Fibroblast of lung (primary cell): Measurements from ENCODE around the gene KREMEN1. TPM values are rescaled to one million over a fixed set of nuclear protein-coding genes. Genes with fewer than 3 reads are reported as not detected.

Experiments used
- DNase-seq, 2 donors: peaks; one replicate each; pipeline versions ENCODE4 v3.0.0 to v3.0.0-alpha.2; 2010; ENCODE audit warnings: low read depth in 2 of 2
- H2AFZ ChIP-seq: 2 replicates; pipeline ENCODE4 v1.5.1; 2012; ENCODE audit warnings: low read length, control low read depth, inconsistent platforms
- H3K27ac ChIP-seq: 2 replicates; pipeline ENCODE4 v1.5.1; 2011; ENCODE audit warnings: low read length, control low read depth; ENCODE audit not compliant: insufficient read depth
- H3K27me3 ChIP-seq: 2 replicates; pipeline ENCODE4 v1.5.1; 2011; ENCODE audit warnings: mild to moderate bottlenecking, low read length; ENCODE audit not compliant: control insufficient read depth, insufficient read depth
- H3K36me3 ChIP-seq: 2 replicates; pipeline ENCODE4 v1.5.1; 2011; ENCODE audit warnings: low read length; ENCODE audit not compliant: control insufficient read depth, insufficient read depth
- H3K4me1 ChIP-seq: 2 replicates; pipeline ENCODE4 v1.5.1; 2011; ENCODE audit warnings: low read length; ENCODE audit not compliant: control insufficient read depth, insufficient read depth; ENCODE audit errors: extremely low read depth
- H3K4me2 ChIP-seq: 2 replicates; pipeline ENCODE4 v1.5.1; 2011; ENCODE audit warnings: low read length, control low read depth; ENCODE audit not compliant: insufficient read depth; ENCODE audit errors: extremely low read depth
- H3K4me3 ChIP-seq, 4 experiments: fragments of 200-600 bp in 1 of 4; sonication (generic) in 1 of 4; replicated peaks in 1 of 4; 2 replicates each; pipeline ENCODE4 v1.5.1; 2011 to 2016; ENCODE audit warnings: low read length in 4 of 4, low read depth in 3 of 4, mild to moderate bottlenecking in 3 of 4, control low read depth in 2 of 4, inconsistent platforms in 1 of 4, mixed read lengths in 1 of 4; ENCODE audit not compliant: insufficient read depth in 1 of 4; ENCODE audit errors: control extremely low read depth in 1 of 4
- H3K79me2 ChIP-seq: 2 replicates; pipeline ENCODE4 v1.5.1; 2012; ENCODE audit warnings: mild to moderate bottlenecking, low read length, inconsistent platforms; ENCODE audit not compliant: control insufficient read depth, insufficient read depth
- H3K9ac ChIP-seq: 2 replicates; pipeline ENCODE4 v1.5.1; 2011; ENCODE audit warnings: mild to moderate bottlenecking, low read length, control low read depth; ENCODE audit not compliant: insufficient read depth
- H3K9me3 ChIP-seq: 2 replicates; pipeline ENCODE4 v1.5.1; 2012; ENCODE audit warnings: low read depth, low read length; ENCODE audit not compliant: control insufficient read depth, insufficient read depth
- H4K20me1 ChIP-seq: 2 replicates; pipeline ENCODE4 v1.5.1; 2011; ENCODE audit warnings: low read length; ENCODE audit not compliant: control insufficient read depth, insufficient read depth; ENCODE audit errors: extremely low read depth
- CTCF ChIP-seq, 2 donors: IDR thresholded peaks in 1 of 2; conservative IDR thresholded peaks in 1 of 2; 1 replicate in 1 of 2; 2 replicates in 1 of 2; pipeline ENCODE4 v1.5.1; 2011 to 2012; ENCODE audit warnings: low read length in 2 of 2, control low read depth in 1 of 2, inconsistent platforms in 1 of 2, low read depth in 1 of 2, mild to moderate bottlenecking in 1 of 2
- EZH2 ChIP-seq: IDR thresholded peaks from 2 replicates; pipeline ENCODE4 v1.5.1; 2012; ENCODE audit warnings: low read length, control low read depth, mild to moderate bottlenecking; ENCODE audit errors: missing control alignments
- polyA plus RNA-seq, 2 donors: library from polyadenylated mRNA; depleted of rRNA in 1 of 2; stranded (reverse) in 1 of 2; unstranded in 1 of 2; fragments of >200 nt; gene quantifications; 2 replicates each; pipeline ENCODE4 v1.2.1, GENCODE V29; 2011 to 2012; ENCODE audit warnings: missing spikeins in 1 of 2
- total RNA-seq: library from RNA; depleted of rRNA; stranded (reverse); fragments of >200 nt; gene quantifications from 2 replicates; pipeline ENCODE4 v1.2.1, GENCODE V29; 2014

KREMEN1 gene
- total and polyA plus RNA-seq, 2 donors (not counting 1 experiment from before 2014, with no cell fraction given): 7.0 to 12.9 TPM

- no peak overlapping the region for H3K9ac ChIP-seq
- H3K27ac ChIP-seq: no peak overlapping the region
- H4K20me1 ChIP-seq: no peaks in the 10 kb centered on the region
- TF ChIP-seq EZH2: no peak
- no peak for TF ChIP-seq CTCF (conservative IDR thresholded peaks at IDR 0.05 in 1 of 2, IDR thresholded peaks at IDR 0.05 in 1 of 2; ENCODE audit: low read depth in 1 of 2, low read length in 2 of 2)
- no peaks in the 10 kb centered on the region for H3K79me2 ChIP-seq
- no peaks in the 10 kb centered on the region for H3K9me3 ChIP-seq
- H3K4me2 ChIP-seq: no peak overlapping the region
- no peak overlapping the region for H2AFZ ChIP-seq
- peaks cover 4% of the 10 kb centered on the region for H3K36me3 ChIP-seq
- no peaks in the 10 kb centered on the region for H3K4me1 ChIP-seq
- no peak overlapping the region for H3K4me3 ChIP-seq
- no peak for DNase-seq
- H3K27me3 ChIP-seq: no peaks in the 10 kb centered on the region
Measured at GRCh38 chr22:29050457-29050856, 22.4 kb upstream of the KREMEN1 start.

GRCh38 chr22:29053048-29053702, 19.7 kb upstream of the KREMEN1 start:
- DNase-seq: no peak
- no peak overlapping the region for H3K9ac ChIP-seq
- no peaks in the 10 kb centered on the region for H3K79me2 ChIP-seq
- no peak overlapping the region for H3K4me2 ChIP-seq
- H3K36me3 ChIP-seq: peaks cover 2% of the 10 kb centered on the region
- TF ChIP-seq EZH2: no peak
- no peak for TF ChIP-seq CTCF (conservative IDR thresholded peaks at IDR 0.05 in 1 of 2, IDR thresholded peaks at IDR 0.05 in 1 of 2; ENCODE audit: low read depth in 1 of 2, low read length in 2 of 2)
- H3K27me3 ChIP-seq: no peaks in the 10 kb centered on the region
- H3K4me1 ChIP-seq: no peaks in the 10 kb centered on the region
- no peak overlapping the region for H3K4me3 ChIP-seq
- H3K9me3 ChIP-seq: no peaks in the 10 kb centered on the region
- no peaks in the 10 kb centered on the region for H4K20me1 ChIP-seq
- no peak overlapping the region for H3K27ac ChIP-seq
- no peak overlapping the region for H2AFZ ChIP-seq

- Histone ChIP-seq H4K20me1 (no peaks in the 10 kb centered on the region), H3K9ac (no peak overlapping the region), H3K27ac (no peak overlapping the region), H3K9me3 (no peaks in the 10 kb centered on the region), H3K36me3 (peaks cover 2% of the 10 kb centered on the region), H3K4me3 (no peak overlapping the region), H3K4me2 (no peak overlapping the region), H3K79me2 (no peaks in the 10 kb centered on the region), H3K4me1 (no peaks in the 10 kb centered on the region), H3K27me3 (no peaks in the 10 kb centered on the region), H2AFZ (no peak overlapping the region)
- DNase-seq: no peak
- TF ChIP-seq CTCF (conservative IDR thresholded peaks at IDR 0.05 in 1 of 2, IDR thresholded peaks at IDR 0.05 in 1 of 2; ENCODE audit: low read depth in 1 of 2, low read length in 2 of 2) (no peak), EZH2 (no peak)
Measured at GRCh38 chr22:29054251-29054767, 18.5 kb upstream of the KREMEN1 start.
